GM18526 (cell line): Measurements from ENCODE around the gene NAV3.

Experiments
- POLR2A ChIP-seq: IDR thresholded peaks from 3 replicates; pipeline ENCODE4 v1.6.1; 2011; ENCODE audit not compliant: insufficient read length; ENCODE audit errors: extremely low read depth

Gene NAV3

GRCh38 chr12:77891518-77892147, 60.9 kb downstream of the NAV3 start:
- no peak for TF ChIP-seq POLR2A

DNA sequence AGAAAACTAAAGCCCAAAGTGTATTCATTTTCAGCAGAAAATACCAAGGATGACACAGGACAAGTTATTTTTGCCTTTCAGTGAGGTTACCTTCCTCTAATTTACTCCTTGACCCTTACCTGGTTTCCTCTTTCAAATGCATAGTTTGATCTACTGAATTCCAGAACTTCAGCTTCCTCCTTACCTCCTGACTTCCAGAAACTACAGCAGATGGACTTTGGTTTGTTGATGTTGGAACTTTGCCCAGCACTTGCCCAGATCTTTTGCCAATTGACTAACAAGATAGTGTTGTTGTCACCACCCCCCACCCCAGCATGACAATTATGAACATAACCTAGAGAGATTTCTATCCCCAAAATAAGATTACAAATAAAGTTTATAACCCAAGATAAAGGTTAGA, 63.2 kb downstream of the NAV3 start:
- no peak for TF ChIP-seq POLR2A

DNA sequence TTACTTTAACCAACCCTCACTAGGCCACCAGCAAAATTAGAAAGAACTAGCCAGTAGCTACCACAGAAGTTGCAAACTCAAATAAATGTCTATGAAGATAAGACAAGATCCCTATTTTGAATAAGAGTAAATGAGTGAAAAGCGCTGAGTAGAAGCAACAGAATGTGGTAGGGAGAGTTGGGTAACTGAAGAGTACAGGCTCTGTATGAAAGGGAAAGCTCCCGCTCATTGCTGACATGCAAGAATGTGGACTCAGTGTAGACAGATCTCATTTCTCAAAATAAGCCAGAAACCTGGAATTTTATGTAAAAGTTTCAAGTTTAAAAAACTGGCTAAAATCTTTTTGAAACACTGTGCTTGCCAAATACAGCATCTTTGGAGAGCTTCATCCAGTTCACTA, 63.9 kb downstream of the NAV3 start:
- TF ChIP-seq POLR2A, result no peak

DNA sequence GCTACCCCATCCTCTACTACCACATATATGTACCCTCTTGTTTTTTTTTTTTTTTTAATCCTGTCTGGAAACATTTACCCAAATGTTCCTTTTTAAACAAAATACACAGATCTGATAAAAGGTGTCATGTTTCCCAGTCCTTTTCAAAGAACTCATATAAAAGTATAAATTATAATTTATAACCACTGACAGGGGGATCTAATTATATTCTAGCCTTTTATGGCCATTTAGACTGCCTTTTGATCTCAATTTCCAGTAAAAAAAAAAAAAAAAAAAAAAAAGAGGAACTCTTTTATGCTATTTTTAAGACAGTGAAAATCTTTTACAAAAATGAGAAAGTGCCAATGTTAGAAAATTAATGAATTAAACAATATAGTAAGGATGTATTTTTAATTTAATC, 65.0 kb downstream of the NAV3 start:
- TF ChIP-seq POLR2A, result no peak

- no peak for TF ChIP-seq POLR2A
Measured at GRCh38 chr12:77907936-77908335, 77.2 kb downstream of the NAV3 start.

GRCh38 chr12:77914081-77914488, 83.4 kb downstream of the NAV3 start:
- TF ChIP-seq POLR2A, result no peak

- TF ChIP-seq POLR2A, result no peak
Measured at GRCh38 chr12:77915071-77915600, 84.4 kb downstream of the NAV3 start.

- no peak for TF ChIP-seq POLR2A
Measured at GRCh38 chr12:77916276-77916675, 85.6 kb downstream of the NAV3 start.

GRCh38 chr12:77918046-77918445, 87.4 kb downstream of the NAV3 start:
- no peak for TF ChIP-seq POLR2A

DNA sequence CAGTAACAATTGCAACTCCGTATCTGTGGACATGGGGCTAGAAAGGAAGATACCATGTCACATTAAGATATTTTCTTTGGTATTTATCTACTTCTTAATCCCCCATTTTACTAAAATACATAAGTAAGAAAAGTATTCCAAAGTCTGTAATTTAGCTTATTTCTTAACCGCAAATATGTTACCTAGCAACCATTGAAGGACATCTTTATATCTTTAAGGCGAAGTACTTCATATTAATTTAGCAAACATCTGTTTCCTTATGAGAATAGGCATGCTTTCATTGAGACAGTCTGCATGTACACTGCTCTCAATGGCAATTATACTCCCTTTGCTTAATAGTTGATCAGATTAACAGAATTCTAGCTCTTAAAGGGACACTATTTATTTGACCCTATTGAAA, 88.8 kb downstream of the NAV3 start:
- TF ChIP-seq POLR2A, result no peak

GRCh38 chr12:77923882-77924281, 93.2 kb downstream of the NAV3 start:
- no peak for TF ChIP-seq POLR2A

DNA sequence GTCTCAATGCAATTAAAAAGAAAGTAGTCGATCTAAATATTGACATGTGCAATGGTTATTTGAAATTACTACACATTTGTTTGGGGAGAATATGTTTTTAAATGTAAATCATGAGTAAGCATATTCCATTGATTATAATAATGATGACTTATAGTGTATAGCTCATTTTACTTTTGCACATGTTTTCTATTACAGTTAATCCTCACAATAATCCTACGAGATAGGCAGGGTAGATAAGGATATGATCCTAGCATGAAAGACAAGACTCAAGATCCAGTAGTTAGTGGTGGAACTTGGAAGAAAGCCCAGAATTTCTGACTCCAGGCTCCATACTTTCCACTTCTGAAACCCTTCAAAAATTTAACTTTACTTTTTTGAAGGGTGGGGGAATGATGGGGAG, 94.0 kb downstream of the NAV3 start:
- no peak for TF ChIP-seq POLR2A

DNA sequence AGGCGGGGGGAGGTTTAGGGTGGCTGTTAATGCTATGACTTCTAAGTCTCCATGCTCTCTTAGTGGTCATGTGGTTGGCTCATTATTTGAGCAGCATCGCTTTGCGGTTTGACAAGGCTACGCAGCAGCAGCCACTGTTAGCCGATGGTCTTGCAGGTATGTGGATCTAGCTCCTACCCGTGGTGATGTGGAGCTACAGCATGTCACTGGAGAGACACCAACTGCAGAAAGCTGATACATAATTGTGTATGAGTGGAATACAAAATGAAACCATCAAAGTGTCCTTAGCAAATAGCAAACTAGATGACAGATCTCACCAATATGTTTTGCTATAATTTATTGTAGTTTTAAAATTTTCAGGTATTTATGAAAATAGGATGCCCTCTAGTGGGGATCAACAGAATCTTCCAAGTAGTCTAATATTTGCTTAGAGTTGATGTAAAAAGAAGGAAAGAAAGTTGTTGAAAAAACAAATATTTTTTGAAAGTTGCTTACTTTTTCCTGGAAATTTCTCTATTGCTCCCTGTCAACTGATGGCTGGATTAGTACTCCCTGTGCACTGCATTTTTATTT, 94.9 kb downstream of the NAV3 start:
- TF ChIP-seq POLR2A, result no peak

DNA sequence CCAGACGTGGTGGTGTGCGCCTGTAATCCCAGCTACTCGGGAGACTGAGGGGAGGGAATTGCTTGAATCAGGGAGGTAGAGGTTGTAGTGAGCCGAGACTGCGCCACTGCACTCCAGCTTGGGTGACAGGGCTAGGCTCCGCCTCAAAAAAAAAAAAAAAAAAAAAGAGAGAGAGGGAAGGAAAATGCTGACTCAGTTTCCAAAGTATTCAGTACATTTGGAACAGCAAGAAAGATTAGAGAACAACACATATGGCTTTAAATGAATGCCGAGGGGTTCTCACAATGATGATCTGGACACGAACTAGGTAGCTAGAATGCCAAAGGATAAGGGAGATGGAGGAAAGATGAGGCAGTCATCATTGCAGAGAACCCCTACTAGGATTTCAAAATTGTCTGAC, 97.4 kb downstream of the NAV3 start:
- no peak for TF ChIP-seq POLR2A

GRCh38 chr12:77932216-77932615, 101.5 kb downstream of the NAV3 start:
- no peak for TF ChIP-seq POLR2A

GRCh38 chr12:77938301-77938700, 107.6 kb downstream of the NAV3 start:
- TF ChIP-seq POLR2A, result no peak

GRCh38 chr12:77940011-77940423, 109.3 kb downstream of the NAV3 start:
- no peak for TF ChIP-seq POLR2A
